ENCODE measurements around the gene KIAA0930.

DNA sequence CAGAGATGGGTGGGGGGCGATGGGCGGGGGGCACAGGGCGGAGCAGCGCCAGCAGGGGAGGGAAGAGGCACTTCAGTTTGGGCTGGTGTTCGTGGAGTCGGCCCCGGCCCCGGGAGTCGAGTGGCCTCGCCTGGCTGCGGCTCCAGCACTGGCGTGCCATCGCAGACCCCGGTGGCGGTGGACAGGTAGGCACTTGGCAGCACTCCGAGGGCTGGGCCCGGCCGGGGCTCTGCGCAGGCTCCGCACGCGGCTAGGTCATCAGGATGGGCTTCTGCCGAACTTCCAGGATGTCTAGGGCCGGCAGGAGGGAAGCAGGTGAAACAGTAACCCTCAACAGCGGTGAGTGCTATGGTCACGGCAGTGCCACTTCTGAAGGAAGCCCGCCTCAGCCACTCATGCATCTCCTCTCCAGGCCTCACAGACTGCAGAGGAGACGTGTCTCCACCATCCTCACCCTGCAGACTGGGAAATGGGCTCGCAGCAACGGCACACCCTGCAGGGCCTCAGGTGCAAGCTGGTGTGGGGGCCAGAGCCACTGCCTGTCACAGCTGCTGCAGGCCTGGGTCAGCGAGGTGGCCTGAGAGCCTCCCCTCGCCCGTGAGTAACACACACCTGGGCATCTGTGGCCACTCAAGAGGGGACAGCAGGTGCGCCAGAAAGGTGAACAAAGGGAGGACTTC is 43.6 kb downstream of the KIAA0930 start:
- TF ChIP-seq CTCF (conservative IDR thresholded peaks at IDR 0.05; ENCODE audit: low read depth, low read length) (no peak), EZH2 (IDR thresholded peaks at IDR 0.05; ENCODE audit: borderline replicate concordance, low read depth, low read length, poor library complexity, severe bottlenecking) (no peak)

Measured in A673 (cell line).